ENCODE results near the gene MYRF. TPM values are rescaled to one million over a fixed set of nuclear protein-coding genes. Genes with fewer than 3 reads are reported as not detected.

The MYRF gene
- total RNA-seq, 1 donor from 2014 or later, result 0.78 TPM

DNA sequence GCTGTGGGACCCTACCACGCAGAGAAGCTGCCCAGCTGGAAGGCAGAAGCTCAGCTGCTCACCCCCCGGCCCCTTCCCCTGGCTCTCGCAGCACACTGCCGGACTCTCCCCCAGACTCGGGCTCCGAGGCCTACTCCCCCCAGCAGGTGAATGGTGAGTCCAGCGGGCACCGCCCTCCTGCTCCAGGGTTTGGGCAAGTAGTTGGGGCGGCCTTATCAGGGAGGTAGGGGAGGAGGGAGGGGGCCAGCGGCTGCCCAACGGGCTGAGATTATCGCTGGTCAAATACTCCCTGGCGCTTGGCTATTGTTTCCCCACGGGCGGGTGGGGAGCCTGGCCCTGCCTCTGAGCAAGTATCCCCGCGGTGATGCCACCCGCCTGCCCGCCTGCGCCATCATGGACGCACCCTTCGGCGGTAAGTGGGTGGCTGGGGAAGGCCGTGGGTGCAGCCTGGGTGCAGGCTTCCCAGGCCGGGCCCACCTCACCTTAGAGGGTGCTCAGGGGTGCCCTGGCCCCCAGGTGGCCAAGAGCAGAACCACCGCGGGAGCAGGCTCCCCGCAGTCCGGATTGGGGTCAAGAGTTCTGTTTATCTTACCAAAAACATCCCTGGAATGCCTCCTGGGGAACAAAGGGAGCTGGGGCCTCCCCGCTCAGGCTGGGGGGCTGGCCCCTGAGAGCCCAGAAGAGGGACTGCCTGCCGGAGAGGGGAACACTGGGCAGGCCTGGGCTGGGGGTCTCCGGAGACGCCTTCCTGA lies 16.9 kb downstream of the MYRF start:
- no peak overlapping the region for H3K4me3 Mint-ChIP-seq
- TF ChIP-seq, protein P1, sequence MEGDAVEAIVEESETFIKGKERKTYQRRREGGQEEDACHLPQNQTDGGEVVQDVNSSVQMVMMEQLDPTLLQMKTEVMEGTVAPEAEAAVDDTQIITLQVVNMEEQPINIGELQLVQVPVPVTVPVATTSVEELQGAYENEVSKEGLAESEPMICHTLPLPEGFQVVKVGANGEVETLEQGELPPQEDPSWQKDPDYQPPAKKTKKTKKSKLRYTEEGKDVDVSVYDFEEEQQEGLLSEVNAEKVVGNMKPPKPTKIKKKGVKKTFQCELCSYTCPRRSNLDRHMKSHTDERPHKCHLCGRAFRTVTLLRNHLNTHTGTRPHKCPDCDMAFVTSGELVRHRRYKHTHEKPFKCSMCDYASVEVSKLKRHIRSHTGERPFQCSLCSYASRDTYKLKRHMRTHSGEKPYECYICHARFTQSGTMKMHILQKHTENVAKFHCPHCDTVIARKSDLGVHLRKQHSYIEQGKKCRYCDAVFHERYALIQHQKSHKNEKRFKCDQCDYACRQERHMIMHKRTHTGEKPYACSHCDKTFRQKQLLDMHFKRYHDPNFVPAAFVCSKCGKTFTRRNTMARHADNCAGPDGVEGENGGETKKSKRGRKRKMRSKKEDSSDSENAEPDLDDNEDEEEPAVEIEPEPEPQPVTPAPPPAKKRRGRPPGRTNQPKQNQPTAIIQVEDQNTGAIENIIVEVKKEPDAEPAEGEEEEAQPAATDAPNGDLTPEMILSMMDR (IDR thresholded peaks at IDR 0.05), result no peak
- CTCF ChIA-PET, result no interaction called here

GRCh38 chr11:61769946-61770683 lies 17.7 kb downstream of the MYRF start:
- Mint-ChIP-seq H3K27me3 (no peaks in the 10 kb centered on the region), H3K4me1 (no peaks in the 10 kb centered on the region), H3K9me3 (no peaks in the 10 kb centered on the region), H3K36me3 (ENCODE audit: low read depth) (no peaks in the 10 kb centered on the region), H3K27ac (no peak overlapping the region), H3K4me3 (no peak overlapping the region)
- ChIA-PET CTCF (no interaction called here), POLR2A (no interaction called here)
- DNase-seq, result no peak
- ATAC-seq (ENCODE audit: low read depth), result no peak
- intact Hi-C loops (cut with micrococcal nuclease), result no loop called here
- TF ChIP-seq, protein P1 (IDR thresholded peaks at IDR 0.05), result no peak

More for the DNA sequence above, 16.9 kb downstream of the MYRF start:
- Mint-ChIP-seq H3K27ac (no peak overlapping the region), H3K9me3 (no peaks in the 10 kb centered on the region), H3K36me3 (ENCODE audit: low read depth) (no peaks in the 10 kb centered on the region), H3K27me3 (no peaks in the 10 kb centered on the region), H3K4me1 (no peaks in the 10 kb centered on the region)
- ATAC-seq (ENCODE audit: low read depth) (no peak), DNase-seq (no peak)
- POLR2A ChIA-PET, result no interaction called here
- intact Hi-C loops (cut with micrococcal nuclease), result no loop called here

GRCh38 chr11:61771195-61771894 lies 18.9 kb downstream of the MYRF start:
- intact Hi-C loops (cut with micrococcal nuclease), result no loop called here
- TF ChIP-seq, protein P1 (IDR thresholded peaks at IDR 0.05), result no peak
- H3K4me1 Mint-ChIP-seq, result peaks cover 1% of the 10 kb centered on the region
- no peaks in the 10 kb centered on the region for H3K36me3 Mint-ChIP-seq (ENCODE audit: low read depth)
- peaks cover 3% of the 10 kb centered on the region for H3K27me3 Mint-ChIP-seq
- no peak for ATAC-seq (ENCODE audit: low read depth)
- ChIA-PET CTCF (no interaction called here), POLR2A (no interaction called here)
- no peak for DNase-seq
- H3K4me3 Mint-ChIP-seq, result no peak overlapping the region
- H3K27ac Mint-ChIP-seq, result no peak overlapping the region
- no peaks in the 10 kb centered on the region for H3K9me3 Mint-ChIP-seq

- no peak for DNase-seq
- no peak for ATAC-seq (ENCODE audit: low read depth)
- Mint-ChIP-seq H3K36me3 (ENCODE audit: low read depth) (no peaks in the 10 kb centered on the region), H3K4me1 (peaks cover 8% of the 10 kb centered on the region), H3K27me3 (peaks cover 5% of the 10 kb centered on the region), H3K4me3 (no peak overlapping the region), H3K9me3 (no peaks in the 10 kb centered on the region), H3K27ac (no peak overlapping the region)
- TF ChIP-seq, protein P1 (IDR thresholded peaks at IDR 0.05), result no peak
- intact Hi-C loops (cut with micrococcal nuclease), result no loop called here
- ChIA-PET POLR2A (no interaction called here), CTCF (no interaction called here)
These were observed 19.6 kb downstream of the MYRF start for GRCh38 chr11:61771985-61772455.

DNA sequence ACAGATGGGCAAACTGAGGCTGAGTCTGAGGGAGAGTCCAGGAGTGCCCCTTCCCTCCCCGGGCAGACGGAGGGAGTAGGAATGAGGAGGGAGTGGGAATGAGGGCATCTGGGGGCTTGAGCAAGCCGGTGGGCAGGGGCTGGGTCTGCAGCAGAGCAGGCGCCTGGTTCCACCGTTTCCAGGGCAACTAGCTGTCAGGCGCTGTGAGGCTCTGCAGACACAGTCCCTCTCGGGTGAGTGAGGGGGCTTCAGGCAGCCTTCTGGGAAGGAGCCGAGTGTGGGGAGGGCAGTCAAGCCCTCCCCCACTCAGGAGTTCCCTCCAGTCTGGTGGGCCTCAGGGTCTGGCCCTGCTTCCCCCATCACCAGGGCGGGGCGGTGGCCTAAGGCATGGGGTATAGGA lies 20.9 kb downstream of the MYRF start:
- intact Hi-C loops (cut with micrococcal nuclease), result no loop called here

More for the DNA sequence above, 20.9 kb downstream of the MYRF start:
- no peaks in the 10 kb centered on the region for H3K9me3 Mint-ChIP-seq
- no peak overlapping the region for H3K4me3 Mint-ChIP-seq
- peaks cover 5% of the 10 kb centered on the region for H3K27me3 Mint-ChIP-seq
- peaks cover 14% of the 10 kb centered on the region for H3K4me1 Mint-ChIP-seq
- ChIA-PET POLR2A (no interaction called here), CTCF (no interaction called here)
- TF ChIP-seq, protein P1 (IDR thresholded peaks at IDR 0.05), result no peak
- DNase-seq (no peak), ATAC-seq (ENCODE audit: low read depth) (no peak)
- H3K36me3 Mint-ChIP-seq (ENCODE audit: low read depth), result no peaks in the 10 kb centered on the region
- no peak overlapping the region for H3K27ac Mint-ChIP-seq
